Nephron (organoid): Measurements from ENCODE around the gene RNF223.

Experiments
- H3K27ac Mint-ChIP-seq, 3 experiments: 2 replicates each; pipeline ENCODE4 v1.8.0; 2020; ENCODE audit warnings: mixed read lengths in 3 of 3, mild to moderate bottlenecking in 2 of 3, moderate library complexity in 1 of 3
- H3K27me3 Mint-ChIP-seq: 2 replicates; pipeline ENCODE4 v1.8.0; 2021; ENCODE audit warnings: low read depth, mild to moderate bottlenecking, moderate library complexity, mixed read lengths
- H3K36me3 Mint-ChIP-seq: 2 replicates; pipeline ENCODE4 v1.8.0; 2020; ENCODE audit warnings: low read depth, mixed read lengths
- H3K4me1 Mint-ChIP-seq: 2 replicates; pipeline ENCODE4 v1.8.0; 2020; ENCODE audit warnings: mixed read lengths
- H3K4me3 Mint-ChIP-seq, 3 experiments: 2 replicates each; pipeline ENCODE4 v1.8.0; 2020; ENCODE audit warnings: mild to moderate bottlenecking in 3 of 3, mixed read lengths in 3 of 3, moderate library complexity in 2 of 3
- H3K9me3 Mint-ChIP-seq: 2 replicates; pipeline ENCODE4 v1.8.0; 2020; ENCODE audit warnings: mixed read lengths
- TF ChIP-seq, protein P1 (sequence below), 3 experiments: fragments of 200-600 bp; sonication (generic); IDR thresholded peaks; one replicate each; pipeline ENCODE4 v1.5.0; 2021; ENCODE audit warnings: antibody characterized with exemption in 3 of 3; ENCODE audit not compliant: unreplicated experiment in 3 of 3

The RNF223 gene

GRCh38 chr1:1048765-1049164 is 25.3 kb downstream of the RNF223 start:
- Mint-ChIP-seq H3K36me3 (peaks cover 26% of the 10 kb centered on the region), H3K9me3 (no peaks in the 10 kb centered on the region), H3K4me1 (no peaks in the 10 kb centered on the region), H3K4me3 (no peak overlapping the region), H3K27me3 (no peaks in the 10 kb centered on the region), H3K27ac (no peak overlapping the region)
- TF ChIP-seq, protein P1, sequence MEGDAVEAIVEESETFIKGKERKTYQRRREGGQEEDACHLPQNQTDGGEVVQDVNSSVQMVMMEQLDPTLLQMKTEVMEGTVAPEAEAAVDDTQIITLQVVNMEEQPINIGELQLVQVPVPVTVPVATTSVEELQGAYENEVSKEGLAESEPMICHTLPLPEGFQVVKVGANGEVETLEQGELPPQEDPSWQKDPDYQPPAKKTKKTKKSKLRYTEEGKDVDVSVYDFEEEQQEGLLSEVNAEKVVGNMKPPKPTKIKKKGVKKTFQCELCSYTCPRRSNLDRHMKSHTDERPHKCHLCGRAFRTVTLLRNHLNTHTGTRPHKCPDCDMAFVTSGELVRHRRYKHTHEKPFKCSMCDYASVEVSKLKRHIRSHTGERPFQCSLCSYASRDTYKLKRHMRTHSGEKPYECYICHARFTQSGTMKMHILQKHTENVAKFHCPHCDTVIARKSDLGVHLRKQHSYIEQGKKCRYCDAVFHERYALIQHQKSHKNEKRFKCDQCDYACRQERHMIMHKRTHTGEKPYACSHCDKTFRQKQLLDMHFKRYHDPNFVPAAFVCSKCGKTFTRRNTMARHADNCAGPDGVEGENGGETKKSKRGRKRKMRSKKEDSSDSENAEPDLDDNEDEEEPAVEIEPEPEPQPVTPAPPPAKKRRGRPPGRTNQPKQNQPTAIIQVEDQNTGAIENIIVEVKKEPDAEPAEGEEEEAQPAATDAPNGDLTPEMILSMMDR (IDR thresholded peaks at IDR 0.05; ENCODE audit: unreplicated experiment in 3 of 3): no peak

DNA sequence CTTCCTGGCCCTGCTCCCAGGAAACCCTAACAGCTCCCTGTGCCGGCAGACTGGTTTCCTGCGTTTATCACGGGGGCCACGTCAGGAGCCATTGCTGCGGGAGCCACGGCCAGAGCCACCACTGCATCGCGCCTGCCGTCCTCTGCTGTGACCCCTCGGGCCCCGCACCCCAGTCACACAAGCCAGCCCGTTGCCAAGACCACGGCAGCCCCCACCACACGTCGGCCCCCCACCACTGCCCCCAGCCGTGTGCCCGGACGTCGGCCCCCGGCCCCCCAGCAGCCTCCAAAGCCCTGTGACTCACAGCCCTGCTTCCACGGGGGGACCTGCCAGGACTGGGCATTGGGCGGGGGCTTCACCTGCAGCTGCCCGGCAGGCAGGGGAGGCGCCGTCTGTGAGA is 26.1 kb downstream of the RNF223 start:
- no peaks in the 10 kb centered on the region for H3K4me1 Mint-ChIP-seq
- no peaks in the 10 kb centered on the region for H3K27me3 Mint-ChIP-seq
- peaks cover 27% of the 10 kb centered on the region for H3K36me3 Mint-ChIP-seq
- H3K27ac Mint-ChIP-seq: no peak overlapping the region
- TF ChIP-seq, protein P1 (IDR thresholded peaks at IDR 0.05; ENCODE audit: unreplicated experiment in 3 of 3): no peak
- no peaks in the 10 kb centered on the region for H3K9me3 Mint-ChIP-seq
- no peak overlapping the region for H3K4me3 Mint-ChIP-seq

DNA sequence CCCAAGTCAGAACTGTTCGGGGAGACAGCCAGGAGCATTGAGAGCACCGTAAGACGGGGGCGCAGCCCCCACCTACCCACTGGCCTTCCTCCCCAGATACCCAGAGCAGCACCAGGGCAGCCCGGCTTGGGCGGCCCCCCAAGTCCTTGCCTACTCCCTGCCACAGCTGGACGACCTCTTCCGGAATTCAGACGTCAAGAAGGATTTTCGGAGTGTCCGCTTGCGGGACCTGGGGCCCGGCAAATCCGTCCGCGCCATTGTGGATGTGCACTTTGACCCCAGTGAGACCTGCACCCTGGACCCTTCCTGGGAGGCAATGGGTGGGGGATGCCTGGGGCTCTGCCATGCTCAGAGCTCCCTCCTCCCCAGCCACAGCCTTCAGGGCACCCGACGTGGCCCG is 26.7 kb downstream of the RNF223 start:
- Mint-ChIP-seq H3K4me3 (no peak overlapping the region), H3K27me3 (no peaks in the 10 kb centered on the region), H3K9me3 (no peaks in the 10 kb centered on the region), H3K27ac (no peak overlapping the region), H3K4me1 (no peaks in the 10 kb centered on the region), H3K36me3 (peaks cover 22% of the 10 kb centered on the region)
- TF ChIP-seq, protein P1 (IDR thresholded peaks at IDR 0.05; ENCODE audit: unreplicated experiment in 3 of 3): no peak

- H3K36me3 Mint-ChIP-seq: peaks cover 18% of the 10 kb centered on the region
- no peaks in the 10 kb centered on the region for H3K9me3 Mint-ChIP-seq
- H3K27me3 Mint-ChIP-seq: no peaks in the 10 kb centered on the region
- no peak overlapping the region for H3K27ac Mint-ChIP-seq
- H3K4me3 Mint-ChIP-seq: no peak overlapping the region
- no peaks in the 10 kb centered on the region for H3K4me1 Mint-ChIP-seq
- TF ChIP-seq, protein P1 (IDR thresholded peaks at IDR 0.05; ENCODE audit: unreplicated experiment in 3 of 3): no peak
These were observed 27.3 kb downstream of the RNF223 start for GRCh38 chr1:1046767-1047166.

DNA sequence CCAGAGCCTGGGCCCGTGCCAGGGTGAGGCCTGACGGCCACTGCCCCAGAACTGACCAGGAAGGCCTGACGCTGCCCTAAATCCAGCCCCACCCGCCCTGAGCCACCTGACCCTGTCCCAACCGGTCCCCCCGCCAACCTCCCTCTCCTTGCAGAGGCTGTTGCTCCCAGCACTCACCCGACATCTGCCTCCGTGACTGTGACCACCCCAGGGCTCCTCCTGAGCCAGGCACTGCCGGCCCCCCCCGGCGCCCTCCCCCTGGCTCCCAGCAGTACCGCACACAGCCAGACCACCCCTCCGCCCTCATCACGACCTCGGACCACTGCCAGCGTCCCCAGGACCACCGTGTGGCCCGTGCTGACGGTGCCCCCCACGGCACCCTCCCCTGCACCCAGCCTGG is 27.9 kb downstream of the RNF223 start:
- TF ChIP-seq, protein P1 (IDR thresholded peaks at IDR 0.05; ENCODE audit: unreplicated experiment in 3 of 3): no peak
- H3K4me3 Mint-ChIP-seq: no peak overlapping the region

DNA sequence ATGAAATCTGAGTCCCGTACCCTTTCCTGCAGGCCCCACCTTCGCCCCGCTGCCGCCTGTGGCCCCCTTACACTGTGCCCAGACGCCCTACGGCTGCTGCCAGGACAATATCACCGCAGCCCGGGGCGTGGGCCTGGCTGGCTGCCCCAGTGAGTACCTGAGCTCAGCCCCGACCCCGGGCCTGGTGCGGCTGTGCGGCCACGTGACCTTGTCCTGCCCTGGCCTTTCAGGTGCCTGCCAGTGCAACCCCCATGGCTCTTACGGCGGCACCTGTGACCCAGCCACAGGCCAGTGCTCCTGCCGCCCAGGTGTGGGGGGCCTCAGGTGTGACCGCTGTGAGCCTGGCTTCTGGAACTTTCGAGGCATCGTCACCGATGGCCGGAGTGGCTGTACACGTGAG is 29.0 kb downstream of the RNF223 start:
- Mint-ChIP-seq H3K4me1 (no peaks in the 10 kb centered on the region), H3K27me3 (no peaks in the 10 kb centered on the region), H3K9me3 (no peaks in the 10 kb centered on the region), H3K27ac (no peak overlapping the region), H3K4me3 (no peak overlapping the region), H3K36me3 (peaks cover 14% of the 10 kb centered on the region)
- TF ChIP-seq, protein P1 (IDR thresholded peaks at IDR 0.05; ENCODE audit: unreplicated experiment in 3 of 3): no peak

More for the DNA sequence above, 27.9 kb downstream of the RNF223 start:
- Mint-ChIP-seq H3K36me3 (peaks cover 18% of the 10 kb centered on the region), H3K4me1 (no peaks in the 10 kb centered on the region), H3K27ac (no peak overlapping the region), H3K9me3 (no peaks in the 10 kb centered on the region), H3K27me3 (no peaks in the 10 kb centered on the region)
